DOHH2 (cell line): Measurements from ENCODE around the gene NCOA5.

ENCODE experiments used
- H3F3A ChIP-seq: fragments of 200-600 bp; sonication (generic), shearing (Covaris generic); 2 replicates; pipeline ENCODE4 v1.6.0; 2016; ENCODE audit warnings: antibody characterized with exemption, mild to moderate bottlenecking; ENCODE audit not compliant: control insufficient read depth, insufficient read depth
- H3K27ac ChIP-seq: fragments of 200-600 bp; sonication (generic); 2 replicates; pipeline ENCODE4 v1.5.1; 2014; ENCODE audit warnings: low read depth, mild to moderate bottlenecking, low read length, moderate library complexity
- H3K27me3 ChIP-seq: fragments of 200-600 bp; sonication (generic); 2 replicates; pipeline ENCODE4 v1.6.1; 2014; ENCODE audit warnings: mild to moderate bottlenecking, low read length, mixed read lengths; ENCODE audit not compliant: control insufficient read depth
- H3K36me3 ChIP-seq: fragments of 200-600 bp; sonication (generic); 2 replicates; pipeline ENCODE4 v1.6.1; 2014; ENCODE audit warnings: mild to moderate bottlenecking, low read length, moderate library complexity, mixed read lengths; ENCODE audit not compliant: control insufficient read depth
- H3K4me1 ChIP-seq: fragments of 200-600 bp; sonication (generic); 2 replicates; pipeline ENCODE4 v1.6.1; 2014; ENCODE audit warnings: mild to moderate bottlenecking, low read length, mixed read lengths; ENCODE audit not compliant: control insufficient read depth
- H3K4me2 ChIP-seq: fragments of 200-600 bp; sonication (generic); 2 replicates; pipeline ENCODE4 v1.6.0; 2014; ENCODE audit warnings: mild to moderate bottlenecking, low read length, moderate library complexity
- H3K4me3 ChIP-seq: fragments of 200-600 bp; sonication (generic); 2 replicates; pipeline ENCODE4 v1.5.1; 2014; ENCODE audit warnings: mild to moderate bottlenecking, low read length, mixed read lengths
- H3K79me2 ChIP-seq: fragments of 200-600 bp; sonication (generic); 2 replicates; pipeline ENCODE4 v1.6.1; 2014; ENCODE audit warnings: mild to moderate bottlenecking, low read length, mixed read lengths; ENCODE audit not compliant: control insufficient read depth
- H3K9me2 ChIP-seq: fragments of 200-600 bp; sonication (generic); replicated peaks from 2 replicates; pipeline ENCODE4 v1.6.1; 2014; ENCODE audit warnings: mild to moderate bottlenecking, low read length, mixed read lengths; ENCODE audit not compliant: control insufficient read depth
- H3K9me3 ChIP-seq: fragments of 200-600 bp; sonication (generic); 2 replicates; pipeline ENCODE4 v1.6.1; 2014; ENCODE audit warnings: antibody characterized with exemption, low read length, mixed read lengths; ENCODE audit not compliant: control insufficient read depth, insufficient read depth
- H4K20me1 ChIP-seq: fragments of 200-600 bp; sonication (generic); 2 replicates; pipeline ENCODE4 v1.6.0; 2014; ENCODE audit warnings: low read depth, mild to moderate bottlenecking, antibody characterized with exemption, low read length, moderate library complexity; ENCODE audit not compliant: control insufficient read depth, insufficient read depth
- EZH2phosphoT487 ChIP-seq: fragments of 200-600 bp; sonication (generic); IDR thresholded peaks from 2 replicates; pipeline ENCODE4 v1.6.1; 2017; ENCODE audit warnings: borderline replicate concordance, mild to moderate bottlenecking, antibody characterized with exemption, low read length, moderate library complexity, mixed read lengths
- TF ChIP-seq, protein P1 (sequence below): fragments of 200-600 bp; sonication (generic); IDR thresholded peaks from one replicate; pipeline ENCODE4 v1.5.1; 2014; ENCODE audit warnings: antibody characterized with exemption, mild to moderate bottlenecking, low read depth, low read length; ENCODE audit not compliant: poor library complexity, severe bottlenecking

Gene NCOA5

DNA sequence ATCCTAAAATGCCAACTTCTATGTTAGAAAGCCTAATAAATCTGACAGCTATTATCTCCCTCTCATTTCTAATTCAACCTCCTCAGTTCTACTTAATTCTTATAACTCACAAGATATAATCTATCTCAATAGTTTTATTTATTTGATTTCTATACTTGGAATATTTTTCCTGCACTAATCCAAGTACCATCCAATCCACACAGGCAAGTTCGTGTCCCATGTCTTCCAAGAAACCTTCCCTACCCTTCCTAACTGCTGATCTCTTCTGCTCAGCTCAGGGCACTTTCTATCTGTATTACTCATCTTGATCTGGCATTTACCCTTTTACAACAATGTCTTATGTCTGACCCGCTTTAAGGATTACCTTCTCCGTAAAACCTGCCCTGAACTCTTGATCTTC lies 18.2 kb downstream of the NCOA5 start:
- no peaks in the 10 kb centered on the region for H3K9me3 ChIP-seq
- H3K4me2 ChIP-seq, result no peak overlapping the region
- peaks cover 18% of the 10 kb centered on the region for H3K79me2 ChIP-seq
- peaks cover 10% of the 10 kb centered on the region; the same call in 1 of the 2 replicates for H4K20me1 ChIP-seq
- H3K9me2 ChIP-seq, result no peaks in the 10 kb centered on the region
- no peaks in the 10 kb centered on the region for H3K27me3 ChIP-seq
- H3K4me3 ChIP-seq, result no peak overlapping the region
- H3F3A ChIP-seq, result no peaks in the 10 kb centered on the region
- no peaks in the 10 kb centered on the region for H3K4me1 ChIP-seq
- H3K36me3 ChIP-seq, result peaks cover 67% of the 10 kb centered on the region
- no peak overlapping the region for H3K27ac ChIP-seq
- TF ChIP-seq, protein P1, sequence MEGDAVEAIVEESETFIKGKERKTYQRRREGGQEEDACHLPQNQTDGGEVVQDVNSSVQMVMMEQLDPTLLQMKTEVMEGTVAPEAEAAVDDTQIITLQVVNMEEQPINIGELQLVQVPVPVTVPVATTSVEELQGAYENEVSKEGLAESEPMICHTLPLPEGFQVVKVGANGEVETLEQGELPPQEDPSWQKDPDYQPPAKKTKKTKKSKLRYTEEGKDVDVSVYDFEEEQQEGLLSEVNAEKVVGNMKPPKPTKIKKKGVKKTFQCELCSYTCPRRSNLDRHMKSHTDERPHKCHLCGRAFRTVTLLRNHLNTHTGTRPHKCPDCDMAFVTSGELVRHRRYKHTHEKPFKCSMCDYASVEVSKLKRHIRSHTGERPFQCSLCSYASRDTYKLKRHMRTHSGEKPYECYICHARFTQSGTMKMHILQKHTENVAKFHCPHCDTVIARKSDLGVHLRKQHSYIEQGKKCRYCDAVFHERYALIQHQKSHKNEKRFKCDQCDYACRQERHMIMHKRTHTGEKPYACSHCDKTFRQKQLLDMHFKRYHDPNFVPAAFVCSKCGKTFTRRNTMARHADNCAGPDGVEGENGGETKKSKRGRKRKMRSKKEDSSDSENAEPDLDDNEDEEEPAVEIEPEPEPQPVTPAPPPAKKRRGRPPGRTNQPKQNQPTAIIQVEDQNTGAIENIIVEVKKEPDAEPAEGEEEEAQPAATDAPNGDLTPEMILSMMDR, result no peak
- TF ChIP-seq EZH2phosphoT487, result no peak

DNA sequence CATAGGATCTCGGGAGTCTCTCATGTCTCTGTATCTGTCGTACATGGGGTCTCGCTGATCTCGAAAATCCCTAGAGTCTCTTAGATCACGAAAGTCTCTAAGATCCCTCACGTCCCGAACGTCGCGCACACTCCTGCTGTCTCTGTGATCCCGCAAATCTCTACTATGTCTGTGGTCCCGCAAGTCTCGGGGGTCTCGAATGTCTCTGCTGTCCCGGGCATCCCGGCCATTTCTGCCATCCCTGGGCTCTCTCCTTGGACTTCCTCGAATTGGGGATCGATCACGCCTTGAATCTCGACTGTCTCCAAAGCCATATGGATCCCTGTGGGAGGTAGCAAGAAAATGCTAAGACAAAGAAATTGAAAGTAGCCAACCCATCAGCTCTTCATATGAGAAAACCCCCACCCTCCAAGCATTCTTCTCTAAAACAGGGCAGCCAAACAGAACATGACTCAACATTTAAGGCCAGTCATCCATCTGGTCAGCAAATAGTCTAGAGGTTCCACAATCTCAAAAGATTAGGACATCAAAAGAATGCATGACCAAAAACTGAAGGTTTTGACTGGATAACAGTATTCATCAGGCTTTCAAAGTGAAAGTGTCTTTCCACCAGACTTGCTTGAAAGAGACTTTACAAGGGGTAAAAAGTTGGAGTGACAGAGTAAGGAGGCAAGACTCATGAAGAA lies 19.4 kb downstream of the NCOA5 start:
- Histone ChIP-seq H3K4me1 (no peaks in the 10 kb centered on the region), H3K27me3 (no peaks in the 10 kb centered on the region), H3K9me2 (no peaks in the 10 kb centered on the region), H4K20me1 (peaks cover 4% of the 10 kb centered on the region; the same call in 1 of the 2 replicates), H3K4me3 (no peak overlapping the region), H3K79me2 (peaks cover 12% of the 10 kb centered on the region), H3K27ac (no peak overlapping the region), H3K36me3 (peaks cover 68% of the 10 kb centered on the region), H3K4me2 (no peak overlapping the region), H3F3A (no peaks in the 10 kb centered on the region), H3K9me3 (no peaks in the 10 kb centered on the region)
- no peak for TF ChIP-seq EZH2phosphoT487
- TF ChIP-seq, protein P1, result no peak

DNA sequence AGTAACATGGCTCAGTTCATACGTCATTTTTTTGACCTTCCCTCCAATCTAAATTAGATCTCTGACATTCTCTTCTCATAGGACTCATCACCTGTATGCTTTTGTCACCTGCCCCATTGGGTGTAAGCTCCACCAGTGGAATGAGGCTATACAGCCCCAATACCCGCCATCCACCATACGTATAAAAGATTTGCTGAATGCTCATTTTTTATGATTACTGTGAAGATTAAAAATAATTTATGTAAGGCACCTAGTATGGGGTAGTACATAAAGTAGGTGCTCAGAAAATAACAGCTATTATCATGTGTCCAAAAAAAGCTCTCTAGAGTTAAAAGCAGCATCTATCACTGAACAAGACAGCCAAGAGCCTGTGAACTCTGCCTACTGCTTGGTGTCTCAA lies 24.1 kb downstream of the NCOA5 start:
- Histone ChIP-seq H3K27ac (no peak overlapping the region), H3K27me3 (no peaks in the 10 kb centered on the region), H3K36me3 (peaks cover 94% of the 10 kb centered on the region), H3K4me1 (peaks cover 22% of the 10 kb centered on the region), H3K9me3 (no peaks in the 10 kb centered on the region), H4K20me1 (peaks cover 8% of the 10 kb centered on the region), H3K79me2 (no peaks in the 10 kb centered on the region), H3F3A (0 out of 2 replicates have a peak, but pooled peaks cover 7% of the 10 kb centered on the region), H3K4me3 (no peak overlapping the region), H3K4me2 (no peak overlapping the region), H3K9me2 (no peaks in the 10 kb centered on the region)
- TF ChIP-seq, protein P1, result no peak
- TF ChIP-seq EZH2phosphoT487, result no peak
